Skin of body (tissue), 2 donors: Measurements from ENCODE around the gene NLRP6. TPM values are rescaled to one million over a fixed set of nuclear protein-coding genes. Genes with fewer than 3 reads are reported as not detected.

Experiments used
- small RNA-seq: library from RNA; depleted of rRNA; stranded (forward); fragments of <200 nt; gene quantifications from one replicate; pipeline ENCODE3, GENCODE V24; 2014; ENCODE audit warnings: low replicate concordance
- total RNA-seq: library from RNA; depleted of rRNA; stranded (reverse); fragments of >200 nt; gene quantifications from one replicate; pipeline ENCODE4 v1.2.3, GENCODE V29; 2014

The NLRP6 gene
- total RNA-seq, 1 donor from 2014 or later: 0.10 TPM

Small RNA genes within 50 kb of the gene (small RNA-seq; reads per million reads assigned to genes)
- gene AC136475.6: not detected

Other genes with a start within 250 kb of the NLRP6 start
- not detected for gene SCGB1C1, start 85.3 kb upstream of the NLRP6 start, total RNA-seq
- gene BET1L, start 71.0 kb upstream of the NLRP6 start, total RNA-seq: 17.8 TPM
- 88.8 TPM for gene RIC8A, start 70.7 kb upstream of the NLRP6 start, total RNA-seq
- gene SIRT3, start 42.1 kb upstream of the NLRP6 start, total RNA-seq: 8.0 TPM
- gene PSMD13, start 41.4 kb upstream of the NLRP6 start, total RNA-seq: 95.7 TPM
- 9.0 TPM for gene PGGHG, start 10.7 kb downstream of the NLRP6 start, total RNA-seq
- not detected for gene IFITM5, start 21.1 kb downstream of the NLRP6 start, total RNA-seq
- 20.4 TPM for gene IFITM2, start 29.4 kb downstream of the NLRP6 start, total RNA-seq
- gene IFITM1, start 35.6 kb downstream of the NLRP6 start, total RNA-seq: 17.0 TPM
- gene IFITM3, start 42.5 kb downstream of the NLRP6 start, total RNA-seq: 40.1 TPM
- gene B4GALNT4, start 91.1 kb downstream of the NLRP6 start, total RNA-seq: 10.8 TPM
- 71.2 TPM for gene PKP3, start 115.8 kb downstream of the NLRP6 start, total RNA-seq
- gene SIGIRR, start 136.6 kb downstream of the NLRP6 start, total RNA-seq: 9.5 TPM
- gene ANO9, start 163.6 kb downstream of the NLRP6 start, total RNA-seq: 7.3 TPM
- 14.1 TPM for gene PTDSS2, start 171.9 kb downstream of the NLRP6 start, total RNA-seq
- 83.8 TPM for gene RNH1, start 228.8 kb downstream of the NLRP6 start, total RNA-seq